Activated B cell treated with CpG ODN at 0.5 μM for 24 hours (primary cell): ENCODE results near the gene CRACR2A. TPM values are rescaled to one million over a fixed set of nuclear protein-coding genes. Genes with fewer than 3 reads are reported as not detected.

ENCODE experiments used
- ATAC-seq: fragments of 200-7000 bp; cut with Tn5 transposase; one replicate; pipeline ENCODE4 v1.10.0; 2021; ENCODE audit warnings: low read depth, mild to moderate bottlenecking, moderate library complexity
- CTCF ChIA-PET: fragments of 350-600 bp; sonication (Branson Sonifier 250); formaldehyde crosslinking; loops from one replicate; lab custom pipeline; 2021; ENCODE audit warnings: antibody characterized with exemption; lab: Charles Lee
- POLR2A ChIA-PET: fragments of 350-600 bp; sonication (Branson Sonifier 250); formaldehyde crosslinking; loops from one replicate; lab custom pipeline; 2021; ENCODE audit warnings: antibody characterized with exemption; lab: Charles Lee
- DNase-seq: peaks from one replicate; pipeline ENCODE4 v3.0.0; 2022
- H3K27ac Mint-ChIP-seq: one replicate; pipeline ENCODE4 v1.8.0; 2020; ENCODE audit warnings: mixed read lengths
- H3K27me3 Mint-ChIP-seq: one replicate; pipeline ENCODE4 v1.8.0; 2021; ENCODE audit warnings: mixed read lengths
- H3K36me3 Mint-ChIP-seq: one replicate; pipeline ENCODE4 v1.8.0; 2021; ENCODE audit warnings: low read depth, mixed read lengths
- H3K4me1 Mint-ChIP-seq: one replicate; pipeline ENCODE4 v1.8.0; 2021; ENCODE audit warnings: mixed read lengths
- H3K4me3 Mint-ChIP-seq: one replicate; pipeline ENCODE4 v1.8.0; 2020; ENCODE audit warnings: mild to moderate bottlenecking, mixed read lengths
- H3K9me3 Mint-ChIP-seq: one replicate; pipeline ENCODE4 v1.8.0; 2020; ENCODE audit warnings: mixed read lengths
- intact Hi-C: fragments of 100-400 bp; cut with micrococcal nuclease; formaldehyde crosslinking; loops from one replicate; pipeline ENCODE4 v1.15.1; 2024
- total RNA-seq: library from RNA; stranded (reverse); gene quantifications from 2 replicates; pipeline ENCODE4 v1.2.3, GENCODE V29; 2022
- TF ChIP-seq, protein P1 (sequence below): fragments of 200-600 bp; IDR thresholded peaks from one replicate; pipeline ENCODE4 v1.8.0; 2022; ENCODE audit warnings: antibody characterized with exemption, mild to moderate bottlenecking

Gene CRACR2A
- total RNA-seq, 1 donor from 2014 or later: 25.8 TPM

- Mint-ChIP-seq H3K27ac (no peak overlapping the region), H3K27me3 (no peaks in the 10 kb centered on the region), H3K36me3 (peaks cover 6% of the 10 kb centered on the region), H3K4me1 (no peaks in the 10 kb centered on the region), H3K9me3 (peaks cover 3% of the 10 kb centered on the region), H3K4me3 (no peak overlapping the region)
- ChIA-PET POLR2A (no interaction called here), CTCF (interaction anchor here (2.0 kb wide), 1 partner anchor 493 kb away, joined by 4 read pairs; no protein-coding TSS in a partner anchor)
- intact Hi-C loops: no loop called here
- no peak for ATAC-seq
- no peak for DNase-seq
- TF ChIP-seq, protein P1, sequence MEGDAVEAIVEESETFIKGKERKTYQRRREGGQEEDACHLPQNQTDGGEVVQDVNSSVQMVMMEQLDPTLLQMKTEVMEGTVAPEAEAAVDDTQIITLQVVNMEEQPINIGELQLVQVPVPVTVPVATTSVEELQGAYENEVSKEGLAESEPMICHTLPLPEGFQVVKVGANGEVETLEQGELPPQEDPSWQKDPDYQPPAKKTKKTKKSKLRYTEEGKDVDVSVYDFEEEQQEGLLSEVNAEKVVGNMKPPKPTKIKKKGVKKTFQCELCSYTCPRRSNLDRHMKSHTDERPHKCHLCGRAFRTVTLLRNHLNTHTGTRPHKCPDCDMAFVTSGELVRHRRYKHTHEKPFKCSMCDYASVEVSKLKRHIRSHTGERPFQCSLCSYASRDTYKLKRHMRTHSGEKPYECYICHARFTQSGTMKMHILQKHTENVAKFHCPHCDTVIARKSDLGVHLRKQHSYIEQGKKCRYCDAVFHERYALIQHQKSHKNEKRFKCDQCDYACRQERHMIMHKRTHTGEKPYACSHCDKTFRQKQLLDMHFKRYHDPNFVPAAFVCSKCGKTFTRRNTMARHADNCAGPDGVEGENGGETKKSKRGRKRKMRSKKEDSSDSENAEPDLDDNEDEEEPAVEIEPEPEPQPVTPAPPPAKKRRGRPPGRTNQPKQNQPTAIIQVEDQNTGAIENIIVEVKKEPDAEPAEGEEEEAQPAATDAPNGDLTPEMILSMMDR: no peak
Measured at GRCh38 chr12:3792623-3793288, 39.8 kb upstream of the CRACR2A start.

DNA sequence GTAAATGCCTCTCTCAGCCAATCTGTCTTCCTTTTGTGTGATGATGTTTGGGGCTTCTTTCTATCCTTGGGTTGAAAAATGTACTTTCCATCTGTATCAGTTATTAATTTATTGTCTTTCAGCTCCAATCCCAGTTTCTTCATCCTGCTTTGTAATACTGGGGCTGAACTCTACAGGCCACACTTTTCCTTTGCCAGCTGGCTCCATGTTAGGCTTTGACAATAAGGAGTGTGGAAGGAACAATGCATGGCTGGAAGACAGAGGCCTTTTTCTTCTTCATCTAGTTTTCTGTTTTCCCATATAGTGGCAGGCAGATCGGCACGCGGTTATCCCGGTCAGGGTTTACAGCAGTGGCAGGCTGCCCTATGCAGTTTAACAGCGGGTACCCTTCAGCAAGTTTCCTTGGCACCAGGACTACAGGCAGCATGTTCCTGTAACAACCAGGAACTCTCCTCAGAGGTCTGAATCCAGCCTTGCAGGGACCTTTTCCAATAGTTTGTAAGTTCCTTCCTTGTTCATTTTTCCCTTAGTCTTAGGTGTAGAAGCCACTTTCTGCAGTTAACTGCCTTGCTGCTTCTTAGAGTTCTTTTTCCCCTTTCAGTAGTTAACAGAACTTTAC, 38.5 kb upstream of the CRACR2A start:
- H3K9me3 Mint-ChIP-seq: peaks cover 3% of the 10 kb centered on the region
- intact Hi-C loops: no loop called here
- no peak overlapping the region for H3K4me3 Mint-ChIP-seq

DNA sequence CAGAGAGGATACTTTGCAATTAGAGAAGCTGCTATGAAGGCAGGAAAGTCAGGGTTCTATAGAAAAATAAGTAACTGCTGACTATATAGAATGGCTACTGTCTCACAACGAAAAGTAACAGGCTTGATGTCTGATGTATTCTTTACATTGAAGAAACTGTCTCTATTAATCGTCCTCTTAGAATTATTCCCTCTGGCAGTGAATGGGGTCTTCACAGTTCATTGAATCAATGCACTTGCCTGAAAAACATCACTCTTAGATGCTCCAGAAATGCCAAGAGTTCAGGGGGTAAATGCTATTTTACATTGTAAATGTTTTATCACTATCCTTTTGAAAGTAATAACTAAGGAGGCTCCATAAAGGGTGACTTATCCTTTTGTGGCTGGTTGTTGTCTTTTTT, 37.7 kb upstream of the CRACR2A start:
- H3K27me3 Mint-ChIP-seq: no peaks in the 10 kb centered on the region
- H3K27ac Mint-ChIP-seq: no peak overlapping the region
- peaks cover 5% of the 10 kb centered on the region for H3K4me1 Mint-ChIP-seq
- H3K4me3 Mint-ChIP-seq: no peak overlapping the region
- ChIA-PET CTCF (no interaction called here), POLR2A (no interaction called here)
- no peak for DNase-seq
- intact Hi-C loops: no loop called here
- TF ChIP-seq, protein P1: no peak
- peaks cover 5% of the 10 kb centered on the region for H3K9me3 Mint-ChIP-seq
- ATAC-seq: no peak
- H3K36me3 Mint-ChIP-seq: peaks cover 7% of the 10 kb centered on the region

More for the DNA sequence above, 38.5 kb upstream of the CRACR2A start:
- ChIA-PET POLR2A (no interaction called here), CTCF (no interaction called here)
- ATAC-seq: no peak
- DNase-seq: no peak
- H3K36me3 Mint-ChIP-seq: peaks cover 7% of the 10 kb centered on the region
- peaks cover 5% of the 10 kb centered on the region for H3K4me1 Mint-ChIP-seq
- H3K27ac Mint-ChIP-seq: no peak overlapping the region
- TF ChIP-seq, protein P1: no peak
- H3K27me3 Mint-ChIP-seq: no peaks in the 10 kb centered on the region

DNA sequence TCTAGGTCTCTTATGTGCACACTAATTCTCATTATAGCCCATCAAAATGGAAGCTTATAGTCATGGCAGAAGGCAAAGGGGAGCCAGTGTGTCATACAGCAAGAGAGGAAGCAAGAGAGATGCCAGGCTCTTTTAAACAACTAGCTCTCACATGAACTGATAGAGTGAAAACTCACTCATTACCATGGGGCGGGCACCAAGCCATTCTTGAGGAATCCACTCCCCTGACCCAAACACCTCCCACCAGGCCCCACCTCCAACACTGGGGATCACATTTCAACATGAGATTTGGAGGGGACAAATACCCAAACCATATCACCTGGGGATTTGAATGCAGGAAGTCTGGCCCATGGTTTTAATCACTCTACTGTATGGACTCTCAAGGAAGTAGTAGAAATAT, 36.9 kb upstream of the CRACR2A start:
- TF ChIP-seq, protein P1: no peak
- DNase-seq (no peak), ATAC-seq (no peak)
- peaks cover 5% of the 10 kb centered on the region for H3K4me1 Mint-ChIP-seq
- no peak overlapping the region for H3K4me3 Mint-ChIP-seq
- H3K27ac Mint-ChIP-seq: no peak overlapping the region
- POLR2A ChIA-PET: no interaction called here
- CTCF ChIA-PET: no interaction called here
- H3K9me3 Mint-ChIP-seq: peaks cover 5% of the 10 kb centered on the region
- H3K36me3 Mint-ChIP-seq: peaks cover 7% of the 10 kb centered on the region
- intact Hi-C loops: no loop called here
- no peaks in the 10 kb centered on the region for H3K27me3 Mint-ChIP-seq

DNA sequence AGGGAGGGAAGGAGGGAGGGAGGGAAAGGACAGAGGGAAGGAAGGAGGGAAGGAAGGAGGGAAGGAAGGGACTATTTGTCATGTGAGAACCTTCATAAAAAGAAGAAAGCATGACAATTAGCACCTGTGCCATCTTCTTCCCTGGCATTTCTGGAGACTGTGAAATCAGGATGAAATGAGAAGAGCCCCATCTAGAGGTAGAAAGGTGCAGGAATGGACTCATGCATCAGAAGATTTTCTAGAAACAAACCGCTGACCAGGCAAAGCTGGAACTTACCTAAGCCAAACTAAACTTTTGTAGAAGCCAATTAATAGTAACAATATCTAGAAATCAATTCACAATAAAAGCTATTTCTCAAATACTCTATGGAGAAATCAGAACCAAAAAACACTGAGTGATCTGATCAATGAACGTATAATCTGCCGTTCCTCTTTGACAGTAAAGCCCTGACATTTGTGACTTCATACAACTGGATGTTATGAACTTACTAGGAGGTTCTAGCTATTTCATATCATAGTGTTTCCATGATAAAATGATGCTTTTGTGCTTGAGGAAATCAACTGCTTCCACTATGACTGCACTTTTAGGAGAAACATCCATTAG, 24.4 kb upstream of the CRACR2A start:
- intact Hi-C loops: loop anchor here (1.0 kb wide), 3 partner anchors 119 to 477 kb away; no protein-coding TSS in a partner anchor
- no peak for ATAC-seq
- ChIA-PET POLR2A (no interaction called here), CTCF (interaction anchor here (0.9 to 2.1 kb wide), 4 partner anchors 33 to 477 kb away, joined by 3 to 18 read pairs (median 8); no protein-coding TSS in a partner anchor)
- H3K27me3 Mint-ChIP-seq: no peaks in the 10 kb centered on the region
- H3K4me3 Mint-ChIP-seq: no peak overlapping the region
- no peaks in the 10 kb centered on the region for H3K9me3 Mint-ChIP-seq
- no peaks in the 10 kb centered on the region for H3K4me1 Mint-ChIP-seq
- TF ChIP-seq, protein P1: no peak
- H3K27ac Mint-ChIP-seq: no peak overlapping the region
- no peaks in the 10 kb centered on the region for H3K36me3 Mint-ChIP-seq
- no peak for DNase-seq
